Measurements from ENCODE around the gene OXSR1. TPM values are rescaled to one million over a fixed set of nuclear protein-coding genes. Genes with fewer than 3 reads are reported as not detected.

Gene OXSR1
- total RNA-seq, 2 donors from 2014 or later: 30.5 to 31.0 TPM

GRCh38 chr3:38117748-38118420 is 47.5 kb upstream of the OXSR1 start:
- ATAC-seq (ENCODE audit: insufficient number of reproducible peaks, low FRiP score, low read depth) (no peak), DNase-seq (ENCODE audit: low spot score) (no peak)
- TF ChIP-seq CTCF (IDR thresholded peaks at IDR 0.05): peak; percentile 72
- H3K27ac ChIP-seq: no peak overlapping the region
- no peaks in the 10 kb centered on the region for H3K9me3 ChIP-seq
- H3K27me3 ChIP-seq (replicated peaks; ENCODE audit: insufficient read depth): no peaks in the 10 kb centered on the region
- peaks cover 10% of the 10 kb centered on the region for H3K36me3 ChIP-seq
- H3K4me3 ChIP-seq: no peak overlapping the region
- no peaks in the 10 kb centered on the region for H3K4me1 ChIP-seq (ENCODE audit: control insufficient read depth in 1 of 2, low read depth in 2 of 2)

GRCh38 chr3:38118421-38119247 is 46.7 kb upstream of the OXSR1 start:
- TF ChIP-seq CTCF (IDR thresholded peaks at IDR 0.05): no peak
- no peaks in the 10 kb centered on the region for H3K9me3 ChIP-seq
- no peak overlapping the region for H3K27ac ChIP-seq
- peaks cover 13% of the 10 kb centered on the region for H3K36me3 ChIP-seq
- ATAC-seq (ENCODE audit: insufficient number of reproducible peaks, low FRiP score, low read depth) (no peak), DNase-seq (ENCODE audit: low spot score) (no peak)
- no peaks in the 10 kb centered on the region for H3K4me1 ChIP-seq (ENCODE audit: control insufficient read depth in 1 of 2, low read depth in 2 of 2)
- H3K4me3 ChIP-seq: no peak overlapping the region
- no peaks in the 10 kb centered on the region for H3K27me3 ChIP-seq (replicated peaks; ENCODE audit: insufficient read depth)

- TF ChIP-seq CTCF (IDR thresholded peaks at IDR 0.05): no peak
- Histone ChIP-seq H3K36me3 (peaks cover 13% of the 10 kb centered on the region), H3K4me3 (no peak overlapping the region), H3K27me3 (replicated peaks; ENCODE audit: insufficient read depth) (no peaks in the 10 kb centered on the region), H3K4me1 (ENCODE audit: control insufficient read depth in 1 of 2, low read depth in 2 of 2) (no peaks in the 10 kb centered on the region), H3K27ac (no peak overlapping the region), H3K9me3 (no peaks in the 10 kb centered on the region)
- ATAC-seq (ENCODE audit: insufficient number of reproducible peaks, low FRiP score, low read depth) (no peak), DNase-seq (ENCODE audit: low spot score) (no peak)
These were observed 46.1 kb upstream of the OXSR1 start for GRCh38 chr3:38119248-38119544.

GRCh38 chr3:38119821-38120692 is 45.3 kb upstream of the OXSR1 start:
- no peaks in the 10 kb centered on the region for H3K4me1 ChIP-seq (ENCODE audit: control insufficient read depth in 1 of 2, low read depth in 2 of 2)
- H3K27ac ChIP-seq: no peak overlapping the region
- DNase-seq (ENCODE audit: low spot score) (no peak), ATAC-seq (ENCODE audit: insufficient number of reproducible peaks, low FRiP score, low read depth) (no peak)
- no peaks in the 10 kb centered on the region for H3K27me3 ChIP-seq (replicated peaks; ENCODE audit: insufficient read depth)
- H3K36me3 ChIP-seq: peaks cover 13% of the 10 kb centered on the region
- TF ChIP-seq CTCF (IDR thresholded peaks at IDR 0.05): no peak
- no peak overlapping the region for H3K4me3 ChIP-seq
- H3K9me3 ChIP-seq: no peaks in the 10 kb centered on the region
